GM21515 (cell line): ENCODE data around the gene SEMA6B.
"Not testable (repeated sequence)": the region's sequence is repeated elsewhere in the genome, so short reads cannot be mapped to it uniquely, and the experiment has no call there.

Experiments
- ATAC-seq: cut with Tn5 transposase; IDR thresholded peaks from one replicate; pipeline ENCODE4 v1.9.1; 2021; ENCODE audit not compliant: unreplicated experiment

Gene SEMA6B

DNA sequence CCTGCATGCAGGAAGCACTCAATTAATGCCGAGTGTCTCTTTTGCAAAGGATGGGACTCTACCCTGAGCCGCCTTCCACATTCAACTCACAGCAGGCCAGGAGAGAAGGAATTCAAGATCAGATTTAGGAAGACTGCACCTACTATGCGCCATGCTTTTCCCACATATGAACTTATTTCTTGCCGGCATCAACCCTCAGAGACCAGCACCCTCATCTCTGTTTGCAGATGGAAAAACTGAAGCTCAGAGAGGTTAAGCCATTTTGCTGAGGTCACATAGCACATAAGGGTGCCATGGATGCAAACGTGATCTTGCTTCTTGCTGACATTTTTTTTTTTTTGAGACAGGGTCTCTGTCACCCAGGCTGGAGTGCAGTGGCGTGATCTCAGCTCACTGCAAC lies 14.2 kb upstream of the SEMA6B start:
- no peak for ATAC-seq

DNA sequence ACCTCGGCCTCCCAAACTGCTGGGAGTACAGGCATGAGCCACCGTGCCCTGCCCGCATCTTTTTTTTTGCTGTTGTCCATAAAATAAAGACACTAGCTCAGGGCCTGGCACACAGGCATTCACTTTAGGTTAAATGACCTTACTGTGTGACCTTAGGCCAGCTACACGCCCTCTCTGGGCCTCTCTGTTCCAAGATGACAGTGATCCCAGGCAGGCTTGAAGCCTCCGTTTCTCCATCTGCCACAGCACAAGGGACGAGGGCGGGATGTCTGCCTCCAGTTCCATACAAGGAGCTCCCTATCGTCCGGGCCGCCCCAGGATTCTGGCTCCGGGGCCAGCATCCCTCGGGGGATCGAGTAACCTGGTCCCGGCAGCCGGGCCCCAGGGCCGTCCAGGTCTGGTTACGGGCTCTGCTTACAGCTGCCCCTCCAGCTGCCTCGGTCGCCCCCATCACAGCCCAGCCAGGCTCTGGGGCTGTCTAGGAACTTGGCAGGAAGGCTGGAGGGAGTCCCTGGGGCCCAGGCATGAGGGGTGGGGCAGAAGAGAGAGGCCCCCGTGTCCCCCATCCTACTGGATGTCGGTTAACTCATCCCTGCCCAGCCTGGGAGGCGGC lies 11.9 kb upstream of the SEMA6B start:
- ATAC-seq = no peak

DNA sequence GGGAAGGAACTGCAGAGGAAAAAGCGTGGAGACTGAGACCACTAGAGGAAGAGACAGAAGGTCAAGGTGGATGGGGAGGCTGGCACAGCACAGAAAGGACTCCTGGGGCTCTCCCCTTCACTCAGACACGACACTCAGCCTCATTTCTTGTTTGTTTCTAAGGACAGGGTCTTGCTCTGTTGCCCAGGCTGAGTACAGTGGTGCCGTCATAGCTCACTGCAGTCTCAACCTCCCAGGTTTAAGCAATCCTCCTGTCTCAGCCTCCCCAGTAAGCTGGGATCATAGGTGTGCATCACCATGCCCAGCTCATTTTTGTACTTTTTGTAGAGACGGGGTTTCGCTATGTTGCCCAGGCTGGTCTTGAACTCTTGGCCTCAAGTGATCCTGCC lies 11.4 kb upstream of the SEMA6B start:
- no peak for ATAC-seq

DNA sequence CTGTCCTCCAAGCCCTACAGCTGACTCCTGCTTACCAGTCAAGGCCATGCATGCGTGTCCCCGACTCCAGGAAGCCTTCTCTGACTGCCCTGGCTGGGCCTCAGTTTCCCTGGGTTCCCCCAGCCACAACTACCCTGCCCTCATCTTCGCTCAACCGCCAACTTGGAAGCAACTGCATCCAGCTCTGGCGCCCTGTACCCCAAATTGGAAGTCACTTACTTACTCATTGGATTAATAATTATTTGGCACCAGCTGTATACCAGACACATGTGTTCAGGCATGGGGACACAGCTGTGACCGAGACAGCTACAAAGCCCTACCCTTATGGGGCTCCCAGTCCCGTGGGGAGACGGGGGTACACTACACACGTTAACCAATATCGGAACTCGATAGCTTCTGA lies 10.9 kb upstream of the SEMA6B start:
- ATAC-seq = no peak

DNA sequence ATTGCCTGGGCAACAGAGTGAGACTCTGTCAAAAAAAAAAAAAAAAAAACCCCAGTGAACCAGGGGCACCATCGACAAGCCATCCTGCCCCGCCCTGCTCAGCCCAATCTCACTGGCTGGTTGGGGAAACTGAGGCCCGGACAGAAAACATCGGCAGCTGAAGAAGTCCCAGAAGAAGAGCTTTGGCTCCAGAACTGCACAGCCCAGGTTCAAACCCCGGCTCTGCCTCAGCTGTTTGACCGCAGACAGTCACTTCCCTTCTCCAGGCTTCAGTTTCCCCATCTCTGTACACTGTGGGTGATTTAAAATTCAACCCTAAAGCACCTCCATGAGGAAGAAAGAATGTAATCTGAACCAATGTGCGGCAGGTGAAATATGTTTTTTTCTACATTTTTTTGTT lies 9.4 kb upstream of the SEMA6B start:
- no peak for ATAC-seq

DNA sequence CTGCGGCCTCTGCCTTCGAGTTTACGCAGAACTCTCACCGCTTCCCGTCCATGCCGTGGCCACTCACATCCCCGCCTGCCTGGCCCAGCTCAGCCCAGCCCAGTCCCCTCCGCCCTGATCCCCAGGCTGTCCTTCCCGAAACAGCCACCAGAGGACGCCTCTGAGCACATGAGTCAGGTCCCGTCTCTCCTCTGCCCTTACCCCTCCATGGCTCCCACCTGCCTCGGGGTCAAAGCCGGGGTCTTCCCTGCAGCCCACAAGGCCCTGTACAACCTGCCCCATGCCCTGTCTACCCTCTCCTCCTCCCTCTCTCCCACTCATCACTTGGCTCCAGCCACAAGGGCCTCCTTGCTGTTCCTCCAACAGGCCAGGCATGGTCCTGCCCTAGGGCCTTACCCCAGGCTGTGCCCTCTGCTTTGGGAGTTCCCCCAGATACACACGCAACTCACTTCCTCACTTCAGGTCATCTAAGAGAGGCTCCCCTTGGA lies 8.1 kb upstream of the SEMA6B start:
- ATAC-seq = no peak

DNA sequence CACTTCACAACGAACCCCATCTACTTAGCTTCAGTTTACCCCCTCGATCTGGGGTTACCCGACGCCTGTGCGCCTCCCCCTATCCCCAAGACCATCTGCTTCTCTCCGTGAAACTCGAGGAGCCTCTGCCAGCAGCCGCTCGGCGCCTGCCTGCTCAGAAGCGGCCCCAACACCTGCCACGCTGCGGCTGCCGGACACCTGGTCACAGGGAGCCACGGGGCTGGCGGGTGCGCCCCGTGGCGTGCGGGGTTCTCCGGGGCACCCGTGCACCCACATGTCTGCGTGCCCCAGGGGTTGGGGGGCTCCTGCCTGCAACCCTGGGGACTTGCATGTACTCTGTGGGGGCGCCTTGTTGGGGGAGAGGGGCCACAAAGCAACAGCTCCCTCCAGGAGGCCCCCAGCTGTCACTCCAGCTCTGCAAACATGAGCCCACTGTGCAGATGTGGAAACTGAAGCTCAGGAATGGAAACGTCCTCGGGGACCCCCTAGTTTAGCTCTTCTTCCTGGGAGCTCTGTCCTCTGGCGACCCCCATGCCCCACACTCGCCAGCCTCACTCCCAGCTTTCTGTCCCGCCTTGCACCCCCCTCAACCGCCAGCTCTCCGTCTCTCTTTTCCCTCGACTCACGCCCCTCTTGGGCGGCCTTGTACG lies 7.0 kb upstream of the SEMA6B start:
- ATAC-seq = no peak

DNA sequence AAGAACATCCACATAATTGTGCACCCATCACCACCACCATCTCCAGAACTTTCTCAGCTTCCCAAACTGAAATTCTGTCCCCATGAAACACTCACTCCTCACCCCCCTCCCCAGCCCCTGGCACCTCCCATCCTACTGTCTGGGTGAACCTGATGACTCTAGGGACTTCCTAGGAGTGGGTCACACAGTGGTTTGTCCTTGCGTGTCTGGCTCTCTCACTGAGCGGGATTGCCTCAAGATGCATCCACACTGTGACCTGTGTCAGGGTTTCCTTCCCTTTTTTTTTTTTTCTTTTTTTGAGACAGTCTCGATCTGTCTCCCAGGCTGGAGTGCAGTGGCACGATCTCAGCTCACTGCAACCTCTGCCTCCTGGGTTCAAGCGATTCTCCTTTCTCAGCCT lies 4.1 kb upstream of the SEMA6B start:
- ATAC-seq = not testable (repeated sequence)

DNA sequence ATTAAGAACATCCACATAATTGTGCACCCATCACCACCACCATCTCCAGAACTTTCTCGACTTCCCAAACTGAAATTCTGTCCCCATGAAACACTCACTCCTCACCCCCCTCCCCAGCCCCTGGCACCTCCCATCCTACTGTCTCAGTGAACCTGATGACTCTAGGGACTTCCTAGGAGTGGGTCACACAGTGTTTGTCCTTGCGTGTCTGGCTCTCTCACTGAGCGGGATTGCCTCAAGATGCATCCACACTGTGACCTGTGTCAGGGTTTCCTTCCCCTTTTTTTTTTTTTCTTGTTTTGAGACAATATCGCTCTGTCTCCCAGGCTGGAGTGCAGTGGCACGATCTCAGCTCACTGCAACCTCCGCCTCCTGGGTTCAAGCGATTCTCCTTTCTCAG lies 2.6 kb upstream of the SEMA6B start:
- not testable (repeated sequence) for ATAC-seq

DNA sequence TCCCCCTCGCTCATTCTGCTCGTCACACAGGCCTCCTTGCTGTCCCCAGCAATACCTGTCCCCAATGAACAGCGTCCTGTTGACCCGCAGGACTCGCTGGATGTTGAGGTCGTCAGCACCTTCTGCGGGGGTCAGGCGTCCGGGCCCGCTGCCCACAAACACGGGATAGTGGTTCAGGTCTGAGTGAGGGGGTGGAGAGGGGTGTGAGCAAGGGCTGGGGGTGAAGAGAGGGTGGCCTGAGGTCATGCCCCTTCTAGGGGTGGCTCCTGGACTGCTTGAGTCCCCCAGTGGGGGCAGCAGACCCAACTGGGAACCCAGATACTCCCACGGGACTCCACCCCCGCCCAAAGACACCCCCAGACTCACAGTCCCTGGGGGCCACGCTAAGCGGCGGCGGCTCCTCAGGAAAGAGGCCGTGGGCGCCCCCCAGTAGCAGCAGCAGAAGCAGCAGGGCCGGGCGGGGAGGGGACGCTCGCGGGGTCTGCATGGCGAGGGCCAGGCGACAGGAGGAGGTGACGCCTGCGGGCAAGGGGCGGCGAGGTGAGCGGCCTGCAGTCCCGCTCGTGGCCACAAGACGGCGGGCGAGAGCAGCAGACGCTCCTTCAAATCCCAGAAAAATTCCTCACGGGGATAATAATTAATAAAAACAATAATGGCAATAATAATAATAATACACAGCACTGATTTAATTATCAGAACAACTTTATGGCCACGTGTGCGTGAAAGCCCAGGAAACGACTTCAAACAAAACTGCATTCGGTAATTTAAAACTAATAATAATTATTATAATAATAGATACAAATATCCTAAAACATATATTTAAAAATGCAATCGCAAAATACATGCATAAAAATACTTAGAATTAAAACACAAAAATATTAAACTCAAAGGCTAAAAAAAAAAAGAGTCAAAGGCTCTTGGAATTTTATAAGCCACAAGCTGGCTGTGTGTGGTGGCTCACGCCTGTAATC lies 1.2 kb downstream of the SEMA6B start:
- ATAC-seq = no peak

DNA sequence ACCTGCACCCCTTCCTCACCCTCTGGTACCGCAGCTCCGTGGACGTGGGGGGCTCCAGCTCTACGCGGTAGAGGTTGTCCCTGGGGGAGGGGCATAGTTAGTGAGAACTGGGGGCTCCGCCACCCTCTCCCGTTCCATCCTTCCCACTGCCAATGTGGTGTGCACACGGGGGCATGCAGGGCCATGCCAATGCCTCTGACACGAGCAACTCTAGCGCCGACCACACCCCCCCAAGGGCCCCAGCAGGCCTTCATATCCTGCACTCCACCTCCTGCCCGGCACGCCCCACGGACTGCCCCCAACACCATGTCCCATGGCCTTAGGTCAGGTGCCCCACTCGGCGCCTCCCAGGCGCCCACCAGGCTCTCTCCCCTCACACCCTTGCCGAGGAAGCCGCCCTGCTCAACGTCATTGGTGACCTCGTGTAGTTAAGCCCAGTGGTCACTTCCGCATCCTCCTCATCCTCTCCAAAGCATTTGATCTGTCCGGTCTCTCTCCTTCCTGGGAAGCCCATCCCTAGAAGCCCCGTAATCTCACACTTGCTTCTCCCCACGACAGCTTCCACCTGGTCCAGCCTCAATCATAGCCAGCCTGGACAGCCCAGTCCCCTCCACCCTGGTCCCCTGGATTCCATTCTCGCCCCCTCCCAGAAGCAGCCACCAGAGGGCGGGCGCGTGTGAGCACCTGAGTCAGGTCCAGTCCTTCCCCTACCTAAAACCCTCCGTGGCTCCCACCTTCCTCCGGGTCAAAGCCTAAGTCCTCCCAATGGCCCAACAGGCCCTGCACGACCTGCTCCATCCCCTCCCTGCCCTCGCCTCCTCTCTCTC lies 2.1 kb downstream of the SEMA6B start:
- no peak for ATAC-seq

DNA sequence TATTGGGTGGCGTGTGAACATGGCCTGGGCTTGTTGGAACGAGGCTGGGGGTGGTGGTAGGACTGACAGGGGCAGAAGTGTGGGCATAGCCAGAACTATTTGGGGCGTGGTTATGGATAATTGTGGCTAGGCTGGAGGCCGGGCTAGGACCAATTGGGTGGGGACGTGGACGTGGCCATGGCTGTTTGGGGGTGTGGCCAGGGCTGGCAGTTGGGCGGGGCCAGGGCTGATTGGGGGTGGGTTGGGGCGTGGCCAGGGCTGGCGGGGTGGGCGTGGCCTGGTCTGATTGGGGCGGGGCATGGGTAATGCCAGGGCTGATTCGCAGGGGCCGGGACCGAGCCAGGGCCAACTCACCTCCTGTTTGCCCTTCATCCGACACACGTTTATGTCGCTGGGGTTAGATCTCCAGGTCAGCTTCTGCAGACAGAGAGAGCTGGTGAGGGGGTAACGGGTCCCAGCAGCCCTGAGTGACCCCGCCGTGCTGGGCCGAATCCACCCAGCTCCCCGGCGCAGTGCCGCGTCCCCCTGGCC lies 2.8 kb downstream of the SEMA6B start:
- ATAC-seq = no peak

DNA sequence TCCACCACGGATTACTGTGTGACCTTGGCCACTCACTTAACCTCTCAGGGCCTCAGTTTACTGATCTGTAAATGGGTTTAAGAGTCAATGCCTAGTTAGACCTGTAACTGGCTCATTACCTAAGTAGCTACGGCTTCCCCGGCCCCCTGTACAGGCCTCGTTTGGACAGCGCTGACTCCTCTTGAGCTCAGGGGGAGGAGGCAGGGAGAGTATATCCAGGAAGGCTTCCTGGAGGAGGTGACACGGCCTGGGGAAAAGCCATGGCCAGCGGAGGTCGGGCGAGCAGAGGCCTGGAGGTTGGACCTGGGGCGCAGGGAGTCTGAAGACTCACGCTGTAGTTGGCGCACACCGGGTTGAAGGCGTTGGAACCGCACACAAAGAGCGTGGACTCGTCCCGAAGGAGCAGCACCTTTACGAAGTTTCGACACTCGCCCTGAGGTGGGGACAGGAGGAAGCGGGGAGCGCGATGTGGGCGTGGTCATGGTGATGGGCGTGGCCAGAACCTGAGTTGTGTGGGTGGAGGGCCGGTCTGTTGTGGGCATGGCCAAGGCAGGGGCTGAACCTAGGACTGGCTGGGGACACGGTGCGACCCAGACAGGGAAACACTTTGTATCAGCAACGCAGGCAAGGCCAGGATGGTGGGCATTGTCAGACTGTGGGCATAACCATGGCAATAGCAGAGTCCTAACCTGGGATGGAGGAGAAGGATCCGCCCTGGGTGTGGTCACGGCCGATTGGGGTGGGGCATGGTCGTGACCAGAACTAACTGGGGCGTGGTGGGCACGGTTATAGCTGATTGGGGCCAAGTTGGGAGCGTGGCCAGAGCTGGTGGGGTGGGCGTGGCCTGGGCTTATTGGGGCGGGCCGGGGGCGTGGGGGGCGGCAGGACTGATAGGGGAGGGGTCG lies 3.6 kb downstream of the SEMA6B start:
- ATAC-seq = no peak

DNA sequence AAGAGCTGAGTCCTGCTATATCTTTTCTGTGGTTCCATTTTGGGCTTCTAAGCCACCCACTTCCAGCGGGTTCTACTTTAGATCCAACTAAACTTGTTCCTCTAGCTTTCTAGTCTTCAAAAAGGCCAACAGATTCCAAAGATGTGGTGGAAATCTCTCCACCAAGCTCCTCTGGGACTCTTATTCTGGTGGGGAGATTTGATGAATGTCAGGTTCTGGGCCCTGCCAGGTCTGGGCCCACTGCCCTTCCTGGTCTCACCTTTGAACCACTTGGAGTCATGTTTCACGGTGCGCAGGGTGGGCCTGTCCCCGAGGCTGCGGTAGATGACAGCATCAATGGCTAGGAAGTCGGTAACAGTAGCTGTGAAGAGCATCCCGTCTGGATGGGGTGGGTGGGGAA lies 4.8 kb downstream of the SEMA6B start:
- ATAC-seq = no peak

DNA sequence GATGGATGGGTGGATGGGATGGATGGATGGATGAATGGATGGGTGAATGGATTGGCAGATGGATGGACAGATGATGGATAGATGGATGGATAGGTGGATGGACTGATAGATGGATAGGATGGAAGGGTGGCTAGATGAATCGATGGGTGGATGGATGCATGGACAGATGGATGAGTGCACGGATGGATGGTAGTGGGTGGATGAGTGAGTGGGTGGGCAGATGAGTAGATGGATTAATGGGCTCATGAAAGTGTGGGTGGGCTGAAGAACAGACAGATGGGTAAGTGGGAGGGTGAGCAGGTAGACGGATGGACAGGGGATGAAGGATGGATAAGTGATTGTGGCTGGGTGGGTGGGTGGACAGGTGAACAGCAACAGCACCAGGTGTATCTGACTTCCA lies 5.7 kb downstream of the SEMA6B start:
- ATAC-seq = no peak

DNA sequence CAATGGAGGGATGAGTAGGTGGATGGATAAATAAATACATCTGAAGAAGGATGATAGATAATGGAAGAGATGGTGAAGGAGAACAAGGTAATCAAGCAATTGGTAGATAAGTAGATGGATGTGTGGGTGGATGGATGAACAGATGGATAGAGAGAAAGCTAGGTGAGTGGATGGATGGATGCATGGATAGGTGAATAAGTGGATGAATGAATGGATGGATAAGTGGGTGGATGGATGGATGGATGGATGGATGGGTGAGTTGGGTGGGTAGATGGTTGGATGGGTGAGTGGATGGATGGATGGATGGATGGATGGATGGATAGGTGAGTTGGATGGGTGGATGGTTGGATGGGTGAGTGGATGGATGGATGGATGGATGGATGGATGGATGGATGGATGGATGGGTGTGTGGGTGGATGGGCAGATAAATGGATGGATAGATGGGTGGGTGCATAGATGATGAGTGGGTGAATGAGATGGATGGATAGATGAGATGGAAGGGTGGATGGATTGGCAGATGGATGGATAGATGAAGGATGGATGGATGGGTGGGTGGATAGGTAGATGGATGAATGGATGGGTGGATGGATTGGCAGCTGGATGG lies 6.3 kb downstream of the SEMA6B start:
- no peak for ATAC-seq

DNA sequence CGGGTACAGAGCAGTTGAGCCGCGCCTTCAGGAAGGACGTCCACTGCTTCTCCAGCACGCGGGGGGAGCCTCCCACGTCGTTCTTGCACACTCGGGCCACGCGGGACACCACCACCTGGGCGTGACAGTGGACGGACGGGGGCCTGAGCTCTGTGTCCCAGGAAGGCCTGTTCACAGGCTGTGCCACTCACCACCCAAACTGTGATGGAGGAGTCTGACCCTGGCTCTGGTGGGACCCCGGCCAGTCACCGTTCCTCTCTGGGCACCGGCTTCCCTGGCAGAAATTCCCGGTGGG lies 7.0 kb downstream of the SEMA6B start:
- no peak for ATAC-seq

DNA sequence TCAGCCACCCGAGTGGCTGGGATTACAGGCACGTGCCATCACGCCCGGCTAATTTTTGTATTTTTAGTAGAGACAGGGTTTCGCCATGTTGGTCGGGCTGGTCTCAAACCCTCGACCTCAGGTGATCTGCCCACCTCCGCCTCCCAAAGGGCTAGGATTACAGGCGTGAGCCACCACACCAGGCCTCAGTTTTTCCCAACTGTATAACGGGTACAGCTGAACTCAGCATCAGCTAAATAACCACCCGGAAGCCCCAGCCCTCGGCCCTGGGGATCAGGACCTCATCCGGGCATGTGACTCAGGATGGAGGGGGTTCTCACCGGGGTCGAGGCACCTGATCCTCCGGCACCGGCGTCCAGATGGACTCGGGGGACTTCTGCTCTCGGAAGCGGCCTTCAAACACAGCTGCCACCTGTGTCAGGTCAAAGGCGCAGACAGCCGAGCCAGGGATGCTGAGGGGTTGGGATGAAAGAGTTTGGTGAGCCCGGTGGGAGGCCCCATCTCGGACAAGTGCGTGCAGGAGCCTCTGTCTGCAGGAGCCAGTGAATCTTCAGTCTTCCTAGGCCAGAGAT lies 8.9 kb downstream of the SEMA6B start:
- ATAC-seq = no peak

DNA sequence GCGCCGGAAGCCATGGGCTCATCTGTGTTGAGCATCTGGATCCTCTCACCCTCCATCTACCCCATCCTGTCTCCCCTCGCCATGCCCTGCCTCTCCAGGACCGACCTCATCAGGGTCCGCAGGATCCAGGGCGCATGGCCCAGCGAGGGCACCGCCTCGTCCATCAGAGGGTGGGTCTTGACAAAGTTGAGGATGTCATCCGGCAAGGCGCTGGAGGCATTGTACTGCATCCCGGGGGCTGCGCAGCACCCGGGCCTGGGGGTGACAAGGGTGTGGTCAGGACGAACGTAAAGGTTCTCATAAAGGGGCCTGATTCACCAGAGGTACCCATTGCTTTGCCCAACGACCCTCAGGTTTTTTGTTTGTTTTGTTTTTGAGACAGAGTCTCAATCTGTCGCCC lies 9.5 kb downstream of the SEMA6B start:
- no peak for ATAC-seq
